MCF 10A (cell line): ENCODE data around the gene SPECC1L. TPM values are rescaled to one million over a fixed set of nuclear protein-coding genes. Genes with fewer than 3 reads are reported as not detected.

Experiments
- BruUV-seq: library from RNA; stranded (reverse); fragments of 400-500 nt; replicated peaks from 2 replicates; lab custom pipeline; 2021; lab: Mats Ljungman, UMichigan
- CTCF ChIA-PET: fragments of 300-600 bp; sonication (Branson Sonifier 250); formaldehyde crosslinking; extraction: SDS; loops from one replicate; lab custom pipeline; 2021; ENCODE audit warnings: antibody characterized with exemption, inconsistent platforms; lab: Yijun Ruan, JAX
- POLR2A ChIA-PET: fragments of 300-600, 350-650 bp; sonication (Branson Sonifier 250); formaldehyde crosslinking; extraction: SDS; loops from one replicate; lab custom pipeline; 2020; ENCODE audit warnings: antibody characterized with exemption, inconsistent platforms; lab: Yijun Ruan, JAX
- DNase-seq: peaks from one replicate; pipeline ENCODE4 v3.0.0-alpha.2; 2018; ENCODE audit not compliant: unreplicated experiment
- H3K27ac Mint-ChIP-seq: one replicate; pipeline ENCODE4 v1.8.0; 2022; ENCODE audit warnings: mild to moderate bottlenecking, low read depth, mixed read lengths; ENCODE audit not compliant: unreplicated experiment
- H3K27me3 Mint-ChIP-seq: one replicate; pipeline ENCODE4 v1.8.0; 2022; ENCODE audit warnings: mixed read lengths; ENCODE audit not compliant: insufficient read depth, unreplicated experiment
- H3K36me3 Mint-ChIP-seq: one replicate; pipeline ENCODE4 v1.8.0; 2022; ENCODE audit warnings: mild to moderate bottlenecking, moderate library complexity, mixed read lengths; ENCODE audit not compliant: insufficient read depth, unreplicated experiment
- H3K4me1 Mint-ChIP-seq: one replicate; pipeline ENCODE4 v1.8.0; 2022; ENCODE audit warnings: mixed read lengths; ENCODE audit not compliant: insufficient read depth, unreplicated experiment
- H3K4me3 Mint-ChIP-seq: one replicate; pipeline ENCODE4 v1.8.0; 2022; ENCODE audit warnings: mild to moderate bottlenecking, moderate library complexity, mixed read lengths; ENCODE audit not compliant: unreplicated experiment
- H3K9me3 Mint-ChIP-seq: one replicate; pipeline ENCODE4 v1.8.0; 2022; ENCODE audit warnings: mixed read lengths; ENCODE audit not compliant: unreplicated experiment
- intact Hi-C: fragments of 100-400 bp; cut with micrococcal nuclease; formaldehyde crosslinking; loops from 2 replicates; pipeline ENCODE4 v1.14.1; 2022
- total RNA-seq: library from RNA; stranded (reverse); gene quantifications from 2 replicates; pipeline ENCODE4 v1.2.3, GENCODE V29; 2022
- TF ChIP-seq, protein P1 (sequence below): fragments of 200-600 bp; IDR thresholded peaks from one replicate; pipeline ENCODE4 v1.8.0; 2022; ENCODE audit warnings: antibody characterized with exemption, mild to moderate bottlenecking; ENCODE audit not compliant: unreplicated experiment

SPECC1L gene
- total RNA-seq, 1 experiment from 2014 or later: 60.4 TPM

DNA sequence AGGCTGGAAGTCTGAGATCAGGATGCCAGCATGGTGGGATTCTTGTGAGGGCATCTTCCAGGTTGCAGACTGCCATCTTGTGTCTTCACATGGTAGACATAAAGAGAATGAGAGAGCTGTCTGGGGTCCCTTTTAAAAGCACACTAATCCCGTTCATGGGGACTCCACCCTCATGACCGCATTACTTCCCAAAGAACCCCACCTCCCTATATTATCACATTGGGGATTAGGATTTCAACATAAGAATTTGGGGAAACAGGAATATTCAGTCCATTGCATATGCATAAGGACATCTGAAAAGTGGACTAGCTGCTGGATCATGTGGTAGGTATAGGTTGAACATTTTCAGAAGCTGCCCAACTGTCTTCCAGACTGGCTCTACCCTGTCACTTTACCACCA, 123.6 kb downstream of the SPECC1L start:
- DNase-seq: no peak
- ChIA-PET CTCF (interaction anchor here (0.6 to 1.0 kb wide), 2 partner anchors 61 to 128 kb away, joined by 3 to 6 read pairs; no protein-coding TSS in a partner anchor), POLR2A (no interaction called here)
- Mint-ChIP-seq H3K4me3 (no peak overlapping the region), H3K27ac (no peak overlapping the region), H3K27me3 (no peaks in the 10 kb centered on the region), H3K9me3 (no peaks in the 10 kb centered on the region), H3K36me3 (peaks cover 58% of the 10 kb centered on the region), H3K4me1 (no peaks in the 10 kb centered on the region)
- intact Hi-C loops: no loop called here
- BruUV-seq: no TSS peak
- TF ChIP-seq, protein P1, sequence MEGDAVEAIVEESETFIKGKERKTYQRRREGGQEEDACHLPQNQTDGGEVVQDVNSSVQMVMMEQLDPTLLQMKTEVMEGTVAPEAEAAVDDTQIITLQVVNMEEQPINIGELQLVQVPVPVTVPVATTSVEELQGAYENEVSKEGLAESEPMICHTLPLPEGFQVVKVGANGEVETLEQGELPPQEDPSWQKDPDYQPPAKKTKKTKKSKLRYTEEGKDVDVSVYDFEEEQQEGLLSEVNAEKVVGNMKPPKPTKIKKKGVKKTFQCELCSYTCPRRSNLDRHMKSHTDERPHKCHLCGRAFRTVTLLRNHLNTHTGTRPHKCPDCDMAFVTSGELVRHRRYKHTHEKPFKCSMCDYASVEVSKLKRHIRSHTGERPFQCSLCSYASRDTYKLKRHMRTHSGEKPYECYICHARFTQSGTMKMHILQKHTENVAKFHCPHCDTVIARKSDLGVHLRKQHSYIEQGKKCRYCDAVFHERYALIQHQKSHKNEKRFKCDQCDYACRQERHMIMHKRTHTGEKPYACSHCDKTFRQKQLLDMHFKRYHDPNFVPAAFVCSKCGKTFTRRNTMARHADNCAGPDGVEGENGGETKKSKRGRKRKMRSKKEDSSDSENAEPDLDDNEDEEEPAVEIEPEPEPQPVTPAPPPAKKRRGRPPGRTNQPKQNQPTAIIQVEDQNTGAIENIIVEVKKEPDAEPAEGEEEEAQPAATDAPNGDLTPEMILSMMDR: no peak

DNA sequence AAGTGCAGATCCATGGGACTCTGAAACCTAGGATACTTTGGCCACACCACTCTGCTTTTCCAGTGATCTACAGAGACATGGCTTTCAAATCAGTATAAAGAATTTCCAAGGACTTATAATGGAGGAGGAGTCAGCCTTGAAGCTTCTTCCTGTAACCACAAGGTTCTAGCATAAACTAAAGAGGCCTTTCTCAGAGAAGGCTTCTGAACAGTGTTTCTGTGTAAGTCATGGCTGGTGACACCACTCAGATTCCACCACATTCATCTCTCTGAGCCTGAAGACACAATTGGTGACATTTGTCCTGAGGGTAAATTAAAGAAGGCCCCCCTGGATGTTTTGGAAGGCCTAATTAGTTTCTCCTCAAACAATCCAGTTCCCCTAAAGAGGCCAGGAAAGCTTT, 127.8 kb downstream of the SPECC1L start:
- no TSS peak for BruUV-seq
- TF ChIP-seq, protein P1: no peak
- POLR2A ChIA-PET: no interaction called here
- CTCF ChIA-PET: interaction anchor here (0.7 kb wide), 1 partner anchor 16 kb away, joined by 3 read pairs; no protein-coding TSS in a partner anchor
- H3K27me3 Mint-ChIP-seq: no peaks in the 10 kb centered on the region
- H3K36me3 Mint-ChIP-seq: peaks cover 34% of the 10 kb centered on the region
- H3K9me3 Mint-ChIP-seq: no peaks in the 10 kb centered on the region
- H3K4me3 Mint-ChIP-seq: no peak overlapping the region
- no peak for DNase-seq
- H3K27ac Mint-ChIP-seq: no peak overlapping the region
- peaks cover 16% of the 10 kb centered on the region for H3K4me1 Mint-ChIP-seq
- intact Hi-C loops: no loop called here

DNA sequence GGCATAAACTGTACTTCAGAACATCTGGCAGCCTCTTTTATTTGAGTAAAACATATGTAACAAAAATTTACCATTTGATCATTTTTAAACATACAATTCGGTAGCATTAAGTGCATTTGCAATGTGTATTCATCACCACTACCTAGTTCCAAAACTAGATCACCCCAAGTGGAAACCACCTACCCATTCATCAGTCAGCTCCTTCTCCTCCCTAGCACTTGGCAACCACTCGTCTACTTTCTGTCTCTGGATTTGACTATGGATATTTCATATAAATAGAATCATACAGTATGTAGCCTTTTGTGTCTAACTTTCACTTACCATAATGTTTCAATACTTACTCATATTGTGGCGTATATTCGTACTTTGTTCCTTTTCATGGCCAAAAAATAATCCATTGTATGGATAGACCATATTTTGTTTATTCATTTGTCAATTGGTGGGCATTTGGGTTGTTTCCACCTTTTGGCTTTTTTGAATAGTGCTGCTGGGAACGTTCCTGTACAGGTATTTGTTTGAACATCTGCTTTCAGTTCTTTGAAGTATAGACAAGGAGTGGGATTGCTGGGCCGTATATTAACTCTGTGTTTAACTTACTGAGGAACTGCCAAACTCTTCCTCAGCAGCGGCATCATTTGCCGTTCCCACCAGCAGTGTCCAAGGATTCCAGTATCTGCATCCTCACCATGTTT, 129.5 kb downstream of the SPECC1L start:
- ChIA-PET POLR2A (no interaction called here), CTCF (interaction anchor here (0.6 to 1.3 kb wide), 2 partner anchors 71 to 125 kb away, joined by 3 to 4 read pairs; no protein-coding TSS in a partner anchor)
- Mint-ChIP-seq H3K4me3 (no peak overlapping the region), H3K4me1 (peaks cover 16% of the 10 kb centered on the region), H3K9me3 (no peaks in the 10 kb centered on the region), H3K27ac (no peak overlapping the region), H3K27me3 (no peaks in the 10 kb centered on the region), H3K36me3 (peaks cover 30% of the 10 kb centered on the region)
- TF ChIP-seq, protein P1: no peak
- no peak for DNase-seq
- BruUV-seq: no TSS peak
- intact Hi-C loops: no loop called here

DNA sequence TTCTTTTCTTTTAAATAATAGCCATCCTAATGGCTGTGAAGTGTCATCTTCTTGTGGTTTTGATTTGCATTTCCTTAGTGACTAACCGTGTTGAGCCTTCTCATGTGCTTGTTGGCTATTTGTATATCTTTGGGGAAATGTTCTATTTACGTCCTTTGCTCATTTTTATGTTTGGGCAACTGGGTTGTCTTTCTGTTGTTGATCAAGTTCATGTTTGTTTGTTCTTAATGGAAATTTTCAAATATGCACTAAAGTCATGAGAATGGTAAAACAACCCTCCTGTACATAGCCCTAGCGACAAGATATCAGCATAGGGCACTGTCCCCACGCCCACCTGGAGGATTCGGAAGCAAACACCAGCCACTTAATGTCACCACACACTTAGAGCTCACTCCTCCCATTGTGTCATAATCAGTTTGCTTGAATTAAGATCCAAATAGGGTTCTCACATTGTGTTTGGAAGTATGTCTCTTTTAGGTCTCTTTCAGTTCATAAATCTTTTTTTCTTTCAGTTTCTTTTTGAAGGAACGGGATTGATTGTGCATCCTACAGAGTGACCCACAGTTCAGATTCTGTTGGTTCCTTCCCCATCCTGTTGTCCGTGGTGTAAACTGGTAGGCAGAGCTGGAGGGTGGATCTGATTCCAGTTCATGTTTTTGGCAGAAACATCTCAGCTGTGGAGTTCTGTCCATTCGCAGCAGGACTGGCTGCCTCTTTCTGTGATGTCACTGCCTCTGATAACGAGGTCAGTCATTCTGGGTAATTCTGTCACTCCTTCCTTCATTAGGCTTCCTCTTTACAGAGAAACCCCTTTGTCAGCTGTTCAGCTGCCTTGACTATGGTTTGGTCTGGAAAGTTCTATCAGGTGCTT, 130.3 kb downstream of the SPECC1L start:
- peaks cover 16% of the 10 kb centered on the region for H3K4me1 Mint-ChIP-seq
- ChIA-PET CTCF (no interaction called here), POLR2A (no interaction called here)
- H3K27me3 Mint-ChIP-seq: no peaks in the 10 kb centered on the region
- BruUV-seq: no TSS peak
- H3K36me3 Mint-ChIP-seq: peaks cover 23% of the 10 kb centered on the region
- intact Hi-C loops: no loop called here
- no peak for DNase-seq
- H3K27ac Mint-ChIP-seq: no peak overlapping the region
- TF ChIP-seq, protein P1: no peak
- no peaks in the 10 kb centered on the region for H3K9me3 Mint-ChIP-seq
- no peak overlapping the region for H3K4me3 Mint-ChIP-seq
